GM12891 (cell line): ENCODE measurements around the gene DNAJC30.

Source experiments
- DNase-seq: peaks from one replicate; pipeline ENCODE4 v3.0.0; 2011; ENCODE audit warnings: low spot score; ENCODE audit not compliant: insufficient read length
- FAIRE-seq: peaks from 2 replicates; lab custom pipeline; 2011; peaks lifted over from hg19 to GRCh38; lab: Jason Lieb, UNC
- PAX5 ChIP-seq: IDR thresholded peaks from 2 replicates; pipeline ENCODE4 v1.6.1; 2011; ENCODE audit warnings: low read length, moderate library complexity, mild to moderate bottlenecking; ENCODE audit not compliant: insufficient read depth, severe bottlenecking
- POLR2A ChIP-seq: IDR thresholded peaks from 2 replicates; pipeline ENCODE4 v1.6.1; 2011; ENCODE audit warnings: low read depth, low read length, control low read depth
- POLR2AphosphoS5 ChIP-seq: IDR thresholded peaks from 2 replicates; pipeline ENCODE4 v1.6.1; 2011; ENCODE audit warnings: low read depth, low read length, control low read depth
- POU2F2 ChIP-seq: IDR thresholded peaks from 2 replicates; pipeline ENCODE4 v1.6.1; 2011; ENCODE audit warnings: low read depth, mild to moderate bottlenecking, control low read depth, low read length, moderate library complexity
- SPI1 ChIP-seq: IDR thresholded peaks from 2 replicates; pipeline ENCODE4 v1.6.1; 2011; ENCODE audit warnings: low read depth, low read length, control low read depth
- TAF1 ChIP-seq: IDR thresholded peaks from 2 replicates; pipeline ENCODE4 v1.6.1; 2011; ENCODE audit warnings: low read depth, low read length, control low read depth

DNAJC30 gene

GRCh38 chr7:73708961-73709549 is 25.8 kb upstream of the DNAJC30 start:
- no peak for FAIRE-seq
- TF ChIP-seq PAX5 (no peak), POU2F2 (no peak), TAF1 (no peak), POLR2AphosphoS5 (no peak), POLR2A (no peak), SPI1 (no peak)
- DNase-seq, result no peak

DNA sequence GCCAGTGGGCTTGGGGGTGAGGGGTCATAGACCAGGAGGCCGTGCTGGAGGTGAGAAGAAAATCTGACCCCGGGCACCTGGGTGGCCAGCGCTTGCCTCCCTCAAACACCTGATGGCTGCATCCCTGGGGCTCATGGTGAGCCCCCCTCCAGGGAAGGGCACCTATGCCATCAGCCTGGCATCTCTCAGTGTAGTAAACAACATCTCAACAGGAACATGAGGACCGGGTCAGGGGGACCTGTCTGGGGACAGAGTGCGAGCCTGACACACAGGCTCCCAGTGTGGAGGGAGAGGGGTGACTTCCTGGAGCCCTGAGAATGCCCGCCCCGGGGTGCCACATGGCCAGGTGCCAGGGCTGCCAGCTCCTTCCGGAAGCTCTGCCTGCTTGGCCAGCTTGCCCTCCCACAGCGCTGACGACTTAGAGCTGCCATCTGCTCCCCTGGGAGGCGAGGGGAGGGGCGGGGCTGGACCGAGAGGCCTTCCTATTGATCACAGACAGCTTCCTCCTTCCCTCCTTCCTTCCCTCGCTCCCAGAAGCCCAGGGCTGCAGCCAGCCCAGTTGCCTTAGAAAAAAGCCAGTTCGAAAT is 23.9 kb upstream of the DNAJC30 start:
- no peak for TF ChIP-seq TAF1
- TF ChIP-seq SPI1, result no peak
- no peak for TF ChIP-seq POU2F2
- TF ChIP-seq PAX5, result no peak
- no peak for TF ChIP-seq POLR2A
- no peak for TF ChIP-seq POLR2AphosphoS5
- FAIRE-seq (no peak), DNase-seq (no peak)

GRCh38 chr7:73706126-73707044 is 23.1 kb upstream of the DNAJC30 start:
- no peak for FAIRE-seq

DNA sequence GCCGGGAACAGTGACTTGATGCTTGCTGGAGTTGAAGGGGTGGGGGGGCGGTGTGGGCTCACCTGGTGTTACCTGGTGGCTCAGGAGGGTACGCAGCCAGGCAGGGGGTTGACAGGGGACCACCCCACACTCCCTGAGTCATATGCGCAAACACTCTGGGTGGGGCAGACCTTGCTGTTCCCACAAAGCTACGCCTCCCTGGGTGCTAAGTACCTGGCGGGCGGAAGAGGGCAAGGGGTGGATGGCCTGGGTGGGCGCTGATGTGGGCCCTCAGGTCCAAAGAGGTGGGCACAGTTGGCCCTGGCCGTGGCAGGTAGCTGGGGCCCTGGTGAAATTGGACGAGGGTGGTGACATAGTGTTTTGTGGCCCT is 22.3 kb upstream of the DNAJC30 start:
- FAIRE-seq, result no peak
- DNase-seq, result no peak
- TF ChIP-seq TAF1 (no peak), POLR2AphosphoS5 (no peak), POU2F2 (no peak), POLR2A (no peak), SPI1 (no peak), PAX5 (no peak)

More at GRCh38 chr7:73706126-73707044, 23.1 kb upstream of the DNAJC30 start:
- TF ChIP-seq POLR2A (no peak), PAX5 (no peak), TAF1 (no peak)
- DNase-seq, result no peak

- FAIRE-seq, result no peak
- DNase-seq, result no peak
- TF ChIP-seq POLR2AphosphoS5, result no peak
- TF ChIP-seq SPI1, result no peak
- TF ChIP-seq TAF1, result no peak
- TF ChIP-seq POU2F2, result no peak
- TF ChIP-seq POLR2A, result no peak
- no peak for TF ChIP-seq PAX5
Observed at GRCh38 chr7:73704640-73705550, 21.6 kb upstream of the DNAJC30 start.

DNA sequence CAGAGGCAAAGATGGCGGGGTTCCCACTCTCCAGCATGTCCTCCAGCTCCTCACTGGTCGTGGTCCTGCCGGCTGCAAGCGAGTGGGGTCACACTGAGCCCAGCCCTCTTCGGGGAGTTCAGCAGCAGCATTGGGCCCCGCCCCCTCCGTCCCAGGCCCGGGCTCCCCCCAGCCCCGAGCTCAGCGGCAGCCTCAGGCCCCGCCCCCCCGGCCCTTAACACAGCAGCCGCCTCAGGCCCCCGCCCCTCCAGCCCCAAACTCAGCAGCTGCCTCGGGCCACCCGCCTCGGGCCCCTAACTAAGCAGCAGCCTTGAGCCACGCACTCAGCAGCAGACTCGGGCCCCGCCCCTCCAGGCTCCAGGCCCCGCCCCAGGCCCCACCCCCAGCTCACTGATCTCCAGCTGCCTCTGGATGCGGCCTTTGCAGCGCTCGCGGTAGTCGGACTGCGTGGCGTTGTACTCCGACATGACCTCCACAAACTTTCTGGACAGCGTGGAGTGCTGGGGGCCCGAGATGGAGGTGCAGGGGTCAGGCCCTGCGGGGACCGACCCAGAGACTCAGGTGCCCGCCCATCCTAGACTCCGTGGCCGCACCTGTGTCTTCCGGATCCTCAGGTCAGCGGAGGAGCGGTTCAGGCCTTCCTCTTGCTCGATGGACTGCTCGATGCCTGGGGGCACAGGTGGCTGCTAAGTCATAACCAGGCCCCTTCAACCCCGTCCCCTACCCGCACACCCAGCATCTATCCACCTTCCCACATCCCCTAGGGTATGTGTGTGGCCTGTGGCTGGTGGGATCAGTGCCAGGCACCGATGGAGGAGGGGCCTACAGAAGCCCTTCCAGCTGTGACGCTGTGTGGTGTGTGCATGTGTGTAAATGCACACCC is 20.7 kb upstream of the DNAJC30 start:
- DNase-seq (peak; percentile 81), FAIRE-seq (no peak)
- TF ChIP-seq POLR2A (no peak), SPI1 (no peak), POLR2AphosphoS5 (no peak), PAX5 (no peak), POU2F2 (no peak), TAF1 (no peak)

DNA sequence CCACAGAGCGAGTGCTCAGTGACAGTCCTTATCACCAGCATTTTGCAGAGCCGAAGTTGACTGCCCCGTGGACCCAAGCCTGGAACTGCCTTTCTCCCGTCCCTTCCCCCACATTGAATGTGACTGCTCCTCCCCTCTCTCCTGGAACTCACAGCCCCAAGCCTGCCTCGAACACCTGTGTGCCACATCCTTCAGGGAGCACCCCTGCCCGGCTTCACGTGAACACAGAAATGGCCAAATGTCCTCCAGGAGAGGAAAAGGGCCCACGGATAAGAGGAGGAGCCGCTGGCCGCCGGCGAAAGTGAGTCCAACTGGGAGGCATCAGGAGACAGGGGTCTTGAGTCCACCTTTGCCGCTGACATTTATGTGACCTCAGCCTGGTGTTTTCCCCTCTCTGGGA is 20.0 kb upstream of the DNAJC30 start:
- no peak for FAIRE-seq
- TF ChIP-seq POU2F2 (no peak), SPI1 (no peak), POLR2A (no peak), PAX5 (no peak), TAF1 (no peak), POLR2AphosphoS5 (no peak; the same call in 1 of the 2 replicates)
- DNase-seq, result no peak

- TF ChIP-seq POLR2A, result no peak; the same call in 1 of the 2 replicates
- TF ChIP-seq PAX5, result no peak
- DNase-seq (no peak), FAIRE-seq (no peak)
Observed at GRCh38 chr7:73702665-73703064, 19.4 kb upstream of the DNAJC30 start.

DNA sequence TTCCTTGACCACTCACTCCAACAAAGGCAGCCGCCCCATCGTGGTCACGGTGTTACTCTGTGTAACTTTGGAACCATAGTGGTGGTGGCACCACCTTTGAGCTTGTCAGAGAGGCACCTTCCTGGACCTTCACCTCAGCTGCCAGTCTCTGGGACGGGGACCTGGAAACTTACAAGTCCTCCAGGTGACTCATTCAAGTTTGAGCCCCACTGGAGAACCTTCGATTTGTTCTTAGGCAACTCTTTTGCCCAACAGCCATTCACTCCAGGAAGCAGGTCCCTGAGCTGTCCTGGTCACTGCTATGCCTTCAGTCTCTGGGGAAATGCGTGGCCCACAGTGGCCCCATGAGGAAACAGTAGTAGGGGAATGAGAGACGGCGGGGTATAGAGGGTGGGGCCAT is 19.0 kb upstream of the DNAJC30 start:
- FAIRE-seq (no peak), DNase-seq (no peak)
- TF ChIP-seq POLR2A (no peak), SPI1 (no peak), POLR2AphosphoS5 (no peak), TAF1 (no peak), POU2F2 (no peak), PAX5 (no peak)
